Muscle layer of duodenum (tissue), 2 donors: ENCODE measurements around the gene FOXP1.

Source experiments
- H3K27ac ChIP-seq: one replicate; pipeline ENCODE4 v1.7.0; 2013; ENCODE audit warnings: mild to moderate bottlenecking, low read length
- H3K27me3 ChIP-seq: one replicate; pipeline ENCODE4 v1.7.0; 2013; ENCODE audit warnings: low read depth, mild to moderate bottlenecking, control low read depth, low read length
- H3K36me3 ChIP-seq, 2 donors: one replicate each; pipeline ENCODE4 v1.7.0; 2013; ENCODE audit warnings: low read length in 2 of 2, control low read depth in 1 of 2, mild to moderate bottlenecking in 1 of 2; ENCODE audit not compliant: insufficient read depth in 2 of 2, control insufficient read depth in 1 of 2
- H3K4me1 ChIP-seq, 2 donors: one replicate each; pipeline ENCODE4 v1.7.0; 2013; ENCODE audit warnings: low read length in 2 of 2, mild to moderate bottlenecking in 2 of 2, control low read depth in 1 of 2, moderate library complexity in 1 of 2; ENCODE audit not compliant: insufficient read depth in 2 of 2, control insufficient read depth in 1 of 2
- H3K4me3 ChIP-seq, 2 donors: one replicate each; pipeline ENCODE4 v1.7.0; 2013; ENCODE audit warnings: low read length in 2 of 2, low read depth in 1 of 2, mild to moderate bottlenecking in 1 of 2
- H3K9me3 ChIP-seq, 2 donors: one replicate each; pipeline ENCODE4 v1.7.0; 2013; ENCODE audit warnings: low read length in 2 of 2, control low read depth in 1 of 2, mild to moderate bottlenecking in 1 of 2; ENCODE audit not compliant: control insufficient read depth in 1 of 2
- donor health status: healthy.

Gene FOXP1

DNA sequence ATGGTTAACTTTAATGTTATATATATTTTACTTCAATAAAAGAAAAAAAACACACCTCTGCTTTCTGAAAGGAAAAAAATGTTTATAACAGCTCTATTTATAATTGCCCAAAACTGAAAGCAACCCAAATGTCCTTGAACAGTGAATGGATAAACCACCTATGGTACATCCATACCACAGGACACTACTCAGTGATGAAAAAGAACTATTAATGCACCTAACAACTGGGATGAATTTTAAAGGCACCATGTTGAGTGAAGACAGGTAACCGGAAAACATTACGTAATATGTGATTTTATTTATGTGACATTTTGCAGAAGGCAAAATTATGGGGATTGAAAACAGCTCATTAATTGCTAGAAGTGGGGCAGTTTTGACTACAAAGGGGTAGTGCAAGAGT is 23.8 kb upstream of the FOXP1 start:
- Histone ChIP-seq H3K27ac (no peak overlapping the region), H3K36me3 (no peaks in the 10 kb centered on the region), H3K9me3 (peaks cover 0 to 10% of the 10 kb centered on the region in 2 donors), H3K27me3 (no peaks in the 10 kb centered on the region), H3K4me1 (no peaks in the 10 kb centered on the region), H3K4me3 (no peak overlapping the region)

DNA sequence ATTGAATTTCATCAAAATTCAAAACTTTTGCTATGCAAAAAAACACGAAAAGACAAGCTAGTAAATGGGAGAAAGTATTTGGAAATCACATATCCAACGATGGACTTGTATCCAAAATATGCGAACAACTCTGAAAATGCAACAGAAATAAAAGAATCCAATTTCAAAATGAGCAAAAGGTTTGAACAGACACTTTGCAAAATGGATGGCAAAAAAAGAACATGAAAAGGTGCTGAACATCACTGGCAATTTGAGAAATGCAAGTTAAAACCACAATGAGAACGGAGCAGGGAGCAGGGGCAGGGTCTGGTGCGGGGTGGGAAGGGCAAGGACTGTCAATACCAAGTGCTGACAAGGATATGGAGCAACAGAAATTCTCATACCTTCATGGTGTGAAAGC is 23.1 kb upstream of the FOXP1 start:
- Histone ChIP-seq H3K9me3 (peaks cover 0 to 10% of the 10 kb centered on the region in 2 donors), H3K27me3 (no peaks in the 10 kb centered on the region), H3K27ac (no peak overlapping the region), H3K36me3 (no peaks in the 10 kb centered on the region), H3K4me1 (no peaks in the 10 kb centered on the region), H3K4me3 (no peak overlapping the region)

- Histone ChIP-seq H3K36me3 (no peaks in the 10 kb centered on the region), H3K27me3 (no peaks in the 10 kb centered on the region), H3K4me3 (no peak overlapping the region), H3K4me1 (no peaks in the 10 kb centered on the region), H3K9me3 (peaks cover 0 to 7% of the 10 kb centered on the region in 2 donors), H3K27ac (no peak overlapping the region)
These were observed 18.7 kb upstream of the FOXP1 start for GRCh38 chr3:71602256-71602655.

DNA sequence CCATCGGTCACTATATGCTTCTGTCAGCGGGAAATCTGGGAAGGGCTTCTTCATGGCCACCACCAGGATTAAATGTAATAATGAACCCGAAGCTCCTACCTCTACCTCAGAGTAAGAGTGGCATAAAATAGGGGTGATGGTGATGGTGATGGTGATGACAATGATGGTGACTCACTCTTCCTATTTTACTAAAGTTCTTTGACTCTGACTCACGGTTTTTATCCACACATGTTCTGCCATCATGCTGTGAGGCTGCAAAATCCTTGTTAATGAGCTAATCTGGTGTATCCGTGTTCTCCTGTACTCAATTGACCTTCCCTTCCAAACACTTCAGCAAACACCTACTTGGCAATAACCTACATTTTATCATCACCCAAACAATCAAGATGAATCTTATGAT is 18.3 kb upstream of the FOXP1 start:
- no peak overlapping the region for H3K4me3 ChIP-seq
- H3K27me3 ChIP-seq = no peaks in the 10 kb centered on the region
- H3K9me3 ChIP-seq = peaks cover 0 to 7% of the 10 kb centered on the region in 2 donors
- H3K27ac ChIP-seq = no peak overlapping the region
- no peaks in the 10 kb centered on the region for H3K4me1 ChIP-seq
- H3K36me3 ChIP-seq = no peaks in the 10 kb centered on the region

DNA sequence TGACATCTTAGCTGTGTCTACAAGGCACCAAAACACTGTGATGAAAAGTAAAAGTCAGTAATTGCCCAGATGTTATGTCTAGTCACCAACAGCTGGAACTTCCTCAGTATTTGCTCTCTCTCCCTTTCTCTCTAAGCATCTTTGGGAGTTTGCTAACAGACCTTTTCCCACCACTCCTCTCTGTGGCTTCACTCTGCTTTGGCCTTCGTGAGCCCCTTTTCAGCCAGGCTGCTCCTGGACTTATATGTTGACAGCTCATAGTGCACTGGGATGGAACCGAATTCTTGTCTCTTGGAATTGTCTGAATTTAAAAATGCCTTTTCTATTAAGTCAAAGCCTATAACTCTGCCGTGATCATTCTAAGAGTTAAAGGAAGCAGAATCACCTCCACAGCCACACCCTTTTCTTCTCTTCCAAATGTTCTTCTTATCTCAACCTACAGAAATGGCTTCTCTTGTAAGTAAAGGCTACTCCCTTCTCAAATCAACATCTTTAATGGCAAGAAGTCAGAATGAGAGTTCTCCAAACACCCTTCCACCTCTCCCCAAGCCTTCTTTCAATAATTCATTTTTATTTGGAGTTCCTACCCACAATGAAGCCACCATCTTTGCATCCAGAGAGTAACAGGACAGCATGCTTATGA is 17.2 kb upstream of the FOXP1 start:
- no peaks in the 10 kb centered on the region for H3K36me3 ChIP-seq
- no peak overlapping the region for H3K4me3 ChIP-seq
- no peaks in the 10 kb centered on the region for H3K9me3 ChIP-seq
- H3K27me3 ChIP-seq = no peaks in the 10 kb centered on the region
- no peaks in the 10 kb centered on the region for H3K4me1 ChIP-seq
- H3K27ac ChIP-seq = no peak overlapping the region

GRCh38 chr3:71599416-71599815 is 15.9 kb upstream of the FOXP1 start:
- no peak overlapping the region for H3K27ac ChIP-seq
- no peaks in the 10 kb centered on the region for H3K27me3 ChIP-seq
- no peaks in the 10 kb centered on the region for H3K4me1 ChIP-seq
- H3K9me3 ChIP-seq = no peaks in the 10 kb centered on the region
- no peaks in the 10 kb centered on the region for H3K36me3 ChIP-seq
- H3K4me3 ChIP-seq = no peak overlapping the region

- Histone ChIP-seq H3K9me3 (no peaks in the 10 kb centered on the region), H3K27me3 (no peaks in the 10 kb centered on the region), H3K4me3 (no peak overlapping the region), H3K4me1 (no peaks in the 10 kb centered on the region), H3K36me3 (no peaks in the 10 kb centered on the region), H3K27ac (no peak overlapping the region)
These were observed 14.8 kb upstream of the FOXP1 start for GRCh38 chr3:71598292-71598691.

- H3K36me3 ChIP-seq = no peaks in the 10 kb centered on the region
These were observed 13.8 kb upstream of the FOXP1 start for GRCh38 chr3:71597286-71597685.

GRCh38 chr3:71593106-71593505 is 9.6 kb upstream of the FOXP1 start:
- H3K4me3 ChIP-seq = no peak overlapping the region

More at GRCh38 chr3:71597286-71597685, 13.8 kb upstream of the FOXP1 start:
- H3K4me3 ChIP-seq = no peak overlapping the region
- no peaks in the 10 kb centered on the region for H3K9me3 ChIP-seq
- no peaks in the 10 kb centered on the region for H3K27me3 ChIP-seq
- no peaks in the 10 kb centered on the region for H3K4me1 ChIP-seq
- no peak overlapping the region for H3K27ac ChIP-seq

DNA sequence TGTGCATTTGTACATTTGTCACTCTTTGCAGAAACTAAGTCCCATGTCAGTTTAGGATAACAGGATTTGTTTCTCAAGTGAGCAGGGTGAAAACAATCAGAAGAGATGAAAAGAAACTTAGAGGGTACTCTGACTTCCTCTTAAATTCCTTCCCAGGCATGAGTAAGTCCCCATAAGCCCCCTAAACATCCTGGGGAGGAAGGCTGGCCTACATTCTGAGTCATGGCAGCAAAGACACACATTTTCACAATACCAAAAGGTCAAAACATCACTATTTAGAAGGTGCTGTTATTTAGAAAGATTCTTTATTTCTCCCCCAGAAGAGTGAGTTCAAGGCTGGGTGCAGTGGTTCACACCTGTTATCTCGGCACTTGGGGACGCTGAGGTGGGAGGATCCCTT is 7.6 kb upstream of the FOXP1 start:
- Histone ChIP-seq H3K4me3 (no peak overlapping the region), H3K27me3 (no peaks in the 10 kb centered on the region), H3K4me1 (peaks cover 4% of the 10 kb centered on the region in 2 donors), H3K36me3 (no peaks in the 10 kb centered on the region), H3K27ac (no peak overlapping the region), H3K9me3 (no peaks in the 10 kb centered on the region)

More at GRCh38 chr3:71593106-71593505, 9.6 kb upstream of the FOXP1 start:
- Histone ChIP-seq H3K9me3 (no peaks in the 10 kb centered on the region), H3K36me3 (no peaks in the 10 kb centered on the region), H3K27ac (no peak overlapping the region), H3K4me1 (no peaks in the 10 kb centered on the region), H3K27me3 (no peaks in the 10 kb centered on the region)

DNA sequence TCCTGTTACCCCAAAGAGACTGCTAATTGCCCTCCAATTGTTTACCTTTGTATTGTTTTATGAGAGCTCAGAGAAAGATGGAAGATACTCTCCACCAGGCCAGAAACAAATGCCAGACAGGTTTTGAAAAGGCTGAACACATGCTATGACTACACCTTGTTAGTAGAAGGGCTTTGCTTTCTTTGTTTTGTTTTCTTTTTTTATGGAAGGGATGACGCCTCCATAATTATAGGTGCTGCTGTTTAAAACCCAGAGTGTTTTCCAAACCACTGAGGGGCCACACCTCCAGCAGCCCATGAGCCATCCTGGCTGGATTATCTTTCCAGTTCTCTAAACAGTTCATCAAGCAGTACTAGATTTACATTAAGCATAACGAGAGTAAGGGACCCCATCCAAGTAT is 5.6 kb upstream of the FOXP1 start:
- no peak overlapping the region for H3K4me3 ChIP-seq
- H3K4me1 ChIP-seq = peaks cover 7 to 15% of the 10 kb centered on the region in 2 donors
- no peak overlapping the region for H3K27ac ChIP-seq
- H3K27me3 ChIP-seq = no peaks in the 10 kb centered on the region
- no peaks in the 10 kb centered on the region for H3K9me3 ChIP-seq
- H3K36me3 ChIP-seq = no peaks in the 10 kb centered on the region

DNA sequence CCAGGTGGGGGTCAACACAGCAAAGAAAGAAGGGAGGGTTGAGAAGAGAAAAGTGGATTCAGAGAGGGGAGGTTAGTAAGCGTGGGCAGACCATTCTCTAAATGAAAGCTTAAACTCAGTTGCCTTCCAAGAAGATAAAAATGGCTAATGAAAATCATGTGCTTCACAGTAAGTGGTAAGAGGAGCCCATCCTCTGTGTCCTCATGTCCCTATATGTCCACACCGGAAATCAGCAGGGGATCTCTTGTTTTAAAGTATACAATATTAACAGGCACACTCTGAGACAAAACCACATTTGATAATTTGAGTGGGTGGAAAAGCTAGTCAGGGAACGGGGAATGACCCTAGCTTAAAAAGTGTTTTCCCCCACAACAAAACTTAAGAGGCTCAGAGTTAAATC is 4.4 kb upstream of the FOXP1 start:
- Histone ChIP-seq H3K36me3 (no peaks in the 10 kb centered on the region), H3K27me3 (no peaks in the 10 kb centered on the region), H3K27ac (no peak overlapping the region), H3K4me3 (no peak overlapping the region), H3K4me1 (peaks cover 7 to 15% of the 10 kb centered on the region in 2 donors), H3K9me3 (no peaks in the 10 kb centered on the region)
